ENCODE data around the gene FOXN3. TPM values are rescaled to one million over a fixed set of nuclear protein-coding genes. Genes with fewer than 3 reads are reported as not detected.
A peak's percentile ranks its signal among the peaks of the same experiment; 100 is the strongest.

FOXN3 gene
- total RNA-seq, 1 donor from 2014 or later, result 108 TPM

DNA sequence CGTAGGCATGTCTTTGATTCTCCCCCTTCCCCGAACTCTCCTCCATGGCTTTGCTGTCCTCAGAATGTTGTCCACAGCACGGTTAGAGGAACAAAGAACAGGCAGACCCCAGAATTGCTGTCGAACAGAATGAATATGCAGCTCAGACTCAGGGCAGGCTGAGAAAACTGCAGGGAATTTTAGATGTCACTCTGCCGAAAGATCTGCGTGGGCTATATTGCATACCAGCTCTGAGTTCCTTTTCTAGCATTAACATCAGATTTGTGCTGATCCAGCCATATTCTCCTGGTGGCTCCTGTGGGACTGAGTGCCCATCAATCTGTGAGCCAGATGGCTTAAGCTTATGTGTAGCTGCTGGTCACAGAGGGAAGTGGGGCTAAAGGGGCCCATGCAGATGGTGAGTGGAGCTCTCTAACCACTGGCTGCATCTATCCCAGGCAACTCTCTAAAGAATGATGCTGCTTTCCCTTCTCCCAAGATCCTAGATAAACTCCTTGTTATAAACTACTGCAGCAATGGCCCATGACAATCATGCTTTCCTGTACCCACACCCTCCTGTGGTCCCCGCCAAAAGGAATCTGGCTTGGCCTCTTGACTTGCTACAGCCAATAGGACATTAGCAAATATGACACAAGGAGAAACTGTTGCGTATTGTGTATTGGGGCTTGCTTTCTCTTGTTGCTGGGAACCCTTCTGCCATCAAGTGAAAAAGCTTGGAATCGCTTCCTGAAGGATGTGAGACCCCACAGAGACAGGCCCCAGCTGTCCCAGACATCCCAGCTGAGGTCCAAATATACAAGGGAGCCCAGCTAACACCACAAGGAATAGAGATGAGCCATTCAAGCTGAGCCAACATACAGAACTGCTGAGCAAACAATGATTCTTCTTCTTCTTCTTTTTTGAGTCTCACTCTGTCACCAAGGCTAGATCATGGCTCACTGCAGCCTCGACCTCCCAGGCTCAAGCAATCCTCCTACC is 101.3 kb downstream of the FOXN3 start:
- TF ChIP-seq, protein P1, sequence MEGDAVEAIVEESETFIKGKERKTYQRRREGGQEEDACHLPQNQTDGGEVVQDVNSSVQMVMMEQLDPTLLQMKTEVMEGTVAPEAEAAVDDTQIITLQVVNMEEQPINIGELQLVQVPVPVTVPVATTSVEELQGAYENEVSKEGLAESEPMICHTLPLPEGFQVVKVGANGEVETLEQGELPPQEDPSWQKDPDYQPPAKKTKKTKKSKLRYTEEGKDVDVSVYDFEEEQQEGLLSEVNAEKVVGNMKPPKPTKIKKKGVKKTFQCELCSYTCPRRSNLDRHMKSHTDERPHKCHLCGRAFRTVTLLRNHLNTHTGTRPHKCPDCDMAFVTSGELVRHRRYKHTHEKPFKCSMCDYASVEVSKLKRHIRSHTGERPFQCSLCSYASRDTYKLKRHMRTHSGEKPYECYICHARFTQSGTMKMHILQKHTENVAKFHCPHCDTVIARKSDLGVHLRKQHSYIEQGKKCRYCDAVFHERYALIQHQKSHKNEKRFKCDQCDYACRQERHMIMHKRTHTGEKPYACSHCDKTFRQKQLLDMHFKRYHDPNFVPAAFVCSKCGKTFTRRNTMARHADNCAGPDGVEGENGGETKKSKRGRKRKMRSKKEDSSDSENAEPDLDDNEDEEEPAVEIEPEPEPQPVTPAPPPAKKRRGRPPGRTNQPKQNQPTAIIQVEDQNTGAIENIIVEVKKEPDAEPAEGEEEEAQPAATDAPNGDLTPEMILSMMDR (IDR thresholded peaks at IDR 0.05; ENCODE audit: unreplicated experiment), result no peak
- no peak overlapping the region for H3K4me3 Mint-ChIP-seq (ENCODE audit: unreplicated experiment)
- DNase-seq (ENCODE audit: low spot score), result no peak
- H3K27me3 Mint-ChIP-seq (ENCODE audit: unreplicated experiment), result peaks cover 12% of the 10 kb centered on the region
- H3K9me3 Mint-ChIP-seq (ENCODE audit: unreplicated experiment), result no peaks in the 10 kb centered on the region
- peaks cover 19% of the 10 kb centered on the region for H3K4me1 Mint-ChIP-seq (ENCODE audit: unreplicated experiment)
- peaks cover 23% of the 10 kb centered on the region for H3K36me3 Mint-ChIP-seq (ENCODE audit: low read depth, unreplicated experiment)
- no peak overlapping the region for H3K27ac Mint-ChIP-seq (ENCODE audit: unreplicated experiment)

DNA sequence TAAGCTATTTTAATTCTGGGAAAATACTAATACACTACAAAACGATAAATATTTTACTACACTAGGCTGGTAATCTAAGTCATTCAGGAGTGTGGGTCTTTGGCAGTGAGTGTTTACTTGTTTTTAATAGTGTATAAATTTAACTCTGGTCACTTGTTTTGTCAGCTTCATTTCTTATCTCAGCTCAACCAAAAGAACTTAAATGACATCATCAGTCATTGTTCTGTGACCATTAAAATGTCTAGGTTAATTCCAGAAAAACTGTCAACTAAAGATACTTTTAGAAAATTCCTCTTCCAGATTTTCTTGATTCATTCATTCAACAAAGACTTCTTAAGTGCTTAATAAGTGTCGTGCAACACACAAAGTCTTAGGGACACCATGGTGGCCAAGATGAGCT is 102.8 kb downstream of the FOXN3 start:
- peaks cover 19% of the 10 kb centered on the region for H3K4me1 Mint-ChIP-seq (ENCODE audit: unreplicated experiment)
- peak overlapping the region; percentile 70 for H3K27ac Mint-ChIP-seq (ENCODE audit: unreplicated experiment)
- peaks cover 12% of the 10 kb centered on the region for H3K27me3 Mint-ChIP-seq (ENCODE audit: unreplicated experiment)
- H3K4me3 Mint-ChIP-seq (ENCODE audit: unreplicated experiment), result no peak overlapping the region
- no peak for DNase-seq (ENCODE audit: low spot score)
- TF ChIP-seq, protein P1 (IDR thresholded peaks at IDR 0.05; ENCODE audit: unreplicated experiment), result no peak
- H3K9me3 Mint-ChIP-seq (ENCODE audit: unreplicated experiment), result no peaks in the 10 kb centered on the region
- H3K36me3 Mint-ChIP-seq (ENCODE audit: low read depth, unreplicated experiment), result peaks cover 19% of the 10 kb centered on the region

DNA sequence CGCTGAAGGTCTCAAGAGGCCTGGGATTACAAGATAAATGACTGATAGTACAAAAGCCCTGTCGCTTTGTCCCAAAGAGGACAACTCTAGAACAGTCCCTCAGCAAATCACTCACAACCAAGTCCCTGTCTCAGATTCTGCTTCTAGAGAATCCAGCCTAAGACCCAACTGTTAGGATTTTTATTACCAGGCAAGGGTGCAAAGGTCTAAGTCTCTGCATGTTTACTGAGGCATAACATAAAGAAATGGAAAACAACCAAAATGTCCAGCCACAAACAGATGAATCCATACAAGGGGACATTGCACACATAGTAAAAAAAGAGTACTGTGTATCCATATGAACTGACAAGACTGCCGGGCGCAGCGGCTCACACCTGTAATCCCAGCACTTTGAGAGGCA is 104.1 kb downstream of the FOXN3 start:
- H3K27ac Mint-ChIP-seq (ENCODE audit: unreplicated experiment), result no peak overlapping the region
- H3K4me3 Mint-ChIP-seq (ENCODE audit: unreplicated experiment), result no peak overlapping the region
- no peak for DNase-seq (ENCODE audit: low spot score)
- peaks cover 9% of the 10 kb centered on the region for H3K27me3 Mint-ChIP-seq (ENCODE audit: unreplicated experiment)
- H3K4me1 Mint-ChIP-seq (ENCODE audit: unreplicated experiment), result peaks cover 12% of the 10 kb centered on the region
- H3K9me3 Mint-ChIP-seq (ENCODE audit: unreplicated experiment), result no peaks in the 10 kb centered on the region
- peaks cover 10% of the 10 kb centered on the region for H3K36me3 Mint-ChIP-seq (ENCODE audit: low read depth, unreplicated experiment)
- TF ChIP-seq, protein P1 (IDR thresholded peaks at IDR 0.05; ENCODE audit: unreplicated experiment), result no peak

DNA sequence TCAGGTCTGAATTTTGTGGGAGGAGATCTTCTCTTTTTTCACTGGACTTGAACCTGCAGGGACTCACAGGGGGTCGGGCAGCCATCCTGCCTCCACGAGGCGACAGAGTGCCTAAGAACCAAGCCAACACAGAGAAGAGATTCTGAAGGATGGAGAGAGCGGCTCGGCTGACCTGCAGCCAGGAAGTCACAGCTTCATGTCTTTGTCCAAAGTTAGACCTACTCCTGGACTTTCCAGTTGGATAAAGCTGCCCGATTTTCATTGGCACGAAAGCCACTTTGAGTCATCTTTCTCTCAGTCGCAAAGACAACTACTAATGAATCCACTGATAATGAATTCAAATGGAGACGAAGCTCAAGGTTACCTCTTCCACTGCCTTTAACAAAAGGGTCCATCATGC is 106.8 kb downstream of the FOXN3 start:
- TF ChIP-seq, protein P1 (IDR thresholded peaks at IDR 0.05; ENCODE audit: unreplicated experiment), result no peak
- H3K9me3 Mint-ChIP-seq (ENCODE audit: unreplicated experiment), result no peaks in the 10 kb centered on the region
- H3K4me3 Mint-ChIP-seq (ENCODE audit: unreplicated experiment), result no peak overlapping the region
- no peak for DNase-seq (ENCODE audit: low spot score)
- peaks cover 5% of the 10 kb centered on the region for H3K27me3 Mint-ChIP-seq (ENCODE audit: unreplicated experiment)
- H3K27ac Mint-ChIP-seq (ENCODE audit: unreplicated experiment), result no peak overlapping the region
- H3K4me1 Mint-ChIP-seq (ENCODE audit: unreplicated experiment), result peaks cover 3% of the 10 kb centered on the region
- peaks cover 8% of the 10 kb centered on the region for H3K36me3 Mint-ChIP-seq (ENCODE audit: low read depth, unreplicated experiment)

DNA sequence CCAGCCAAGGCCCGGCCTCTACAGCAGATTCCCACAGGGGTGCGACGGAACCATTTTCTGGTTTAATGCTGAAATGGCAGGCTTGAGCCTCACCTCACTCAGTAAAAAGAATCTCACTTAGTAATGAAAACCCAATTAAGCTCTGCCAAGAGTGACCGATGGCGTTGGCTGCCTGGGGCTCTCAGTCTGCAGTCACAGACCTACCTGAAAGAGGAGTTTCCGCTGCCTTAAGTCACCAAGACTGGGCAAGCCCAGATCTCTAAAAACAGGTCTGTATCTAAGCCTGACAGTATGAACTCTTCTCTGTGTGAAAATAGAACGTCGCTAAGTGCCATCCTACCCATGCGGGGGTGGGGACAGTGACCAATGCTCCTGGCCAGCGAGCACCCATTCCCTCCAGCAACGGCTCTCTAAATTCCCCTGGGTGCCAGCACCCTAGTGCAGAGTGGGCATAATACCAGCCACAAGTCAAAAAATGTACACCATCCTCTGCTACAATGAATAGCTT is 107.3 kb downstream of the FOXN3 start:
- no peak for DNase-seq (ENCODE audit: low spot score)
- H3K27me3 Mint-ChIP-seq (ENCODE audit: unreplicated experiment), result peaks cover 5% of the 10 kb centered on the region
- no peak overlapping the region for H3K4me3 Mint-ChIP-seq (ENCODE audit: unreplicated experiment)
- H3K4me1 Mint-ChIP-seq (ENCODE audit: unreplicated experiment), result peaks cover 4% of the 10 kb centered on the region
- H3K9me3 Mint-ChIP-seq (ENCODE audit: unreplicated experiment), result no peaks in the 10 kb centered on the region
- TF ChIP-seq, protein P1 (IDR thresholded peaks at IDR 0.05; ENCODE audit: unreplicated experiment), result no peak
- H3K36me3 Mint-ChIP-seq (ENCODE audit: low read depth, unreplicated experiment), result peaks cover 3% of the 10 kb centered on the region
- no peak overlapping the region for H3K27ac Mint-ChIP-seq (ENCODE audit: unreplicated experiment)

Measured in endothelial cell (in vitro differentiated cells).